A549 (cell line): ENCODE results near the gene TMC6.

Experiments used
- HDAC2 ChIP-seq: fragments of 200-600 bp; sonication (generic); IDR thresholded peaks from 2 replicates; pipeline ENCODE4 v1.6.1; 2016
- RAD21 ChIP-seq, 2 experiments: fragments of >200 bp in 1 of 2; sonication (Bioruptor Twin) in 1 of 2; formaldehyde crosslinking in 1 of 2; IDR thresholded peaks in 1 of 2; conservative IDR thresholded peaks in 1 of 2; 2 replicates in 1 of 2; 3 replicates in 1 of 2; pipeline ENCODE4 v1.6.1; 2012 to 2018; ENCODE audit warnings: inconsistent platforms in 1 of 2
- USF2 ChIP-seq: fragments of 450-650 bp; IDR thresholded peaks from 2 replicates; pipeline ENCODE4 v1.6.1; 2014; ENCODE audit warnings: antibody characterized with exemption
- TF ChIP-seq, protein P1 (sequence below): IDR thresholded peaks from 2 replicates; pipeline ENCODE4 v1.6.1; 2012
- TF ChIP-seq, protein P2 (sequence below): fragments of 150-350 bp; IDR thresholded peaks from 2 replicates; pipeline ENCODE4 v1.6.1; 2014; ENCODE audit warnings: low read depth, mild to moderate bottlenecking, low read length

GRCh38 chr17:78105101-78105500 is 23.5 kb downstream of the TMC6 start:
- TF ChIP-seq RAD21 (conservative IDR thresholded peaks at IDR 0.05 in 1 of 2, IDR thresholded peaks at IDR 0.05 in 1 of 2) (no peak), HDAC2 (no peak), USF2 (no peak)
- TF ChIP-seq, protein P1, sequence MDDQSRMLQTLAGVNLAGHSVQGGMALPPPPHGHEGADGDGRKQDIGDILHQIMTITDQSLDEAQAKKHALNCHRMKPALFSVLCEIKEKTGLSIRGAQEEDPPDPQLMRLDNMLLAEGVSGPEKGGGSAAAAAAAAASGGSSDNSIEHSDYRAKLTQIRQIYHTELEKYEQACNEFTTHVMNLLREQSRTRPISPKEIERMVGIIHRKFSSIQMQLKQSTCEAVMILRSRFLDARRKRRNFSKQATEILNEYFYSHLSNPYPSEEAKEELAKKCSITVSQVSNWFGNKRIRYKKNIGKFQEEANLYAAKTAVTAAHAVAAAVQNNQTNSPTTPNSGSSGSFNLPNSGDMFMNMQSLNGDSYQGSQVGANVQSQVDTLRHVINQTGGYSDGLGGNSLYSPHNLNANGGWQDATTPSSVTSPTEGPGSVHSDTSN = no peak
- TF ChIP-seq, protein P2, sequence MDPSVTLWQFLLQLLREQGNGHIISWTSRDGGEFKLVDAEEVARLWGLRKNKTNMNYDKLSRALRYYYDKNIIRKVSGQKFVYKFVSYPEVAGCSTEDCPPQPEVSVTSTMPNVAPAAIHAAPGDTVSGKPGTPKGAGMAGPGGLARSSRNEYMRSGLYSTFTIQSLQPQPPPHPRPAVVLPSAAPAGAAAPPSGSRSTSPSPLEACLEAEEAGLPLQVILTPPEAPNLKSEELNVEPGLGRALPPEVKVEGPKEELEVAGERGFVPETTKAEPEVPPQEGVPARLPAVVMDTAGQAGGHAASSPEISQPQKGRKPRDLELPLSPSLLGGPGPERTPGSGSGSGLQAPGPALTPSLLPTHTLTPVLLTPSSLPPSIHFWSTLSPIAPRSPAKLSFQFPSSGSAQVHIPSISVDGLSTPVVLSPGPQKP = no peak
